HEK293 (cell line): Measurements from ENCODE around the gene COA3.

ENCODE experiments used
- HOXA7 ChIP-seq: sonication (generic); formaldehyde crosslinking; IDR thresholded peaks from 2 replicates; pipeline ENCODE4 v1.8.1; 2022; ENCODE audit warnings: missing genetic modification reagents, borderline replicate concordance
- KLF10 ChIP-seq: fragments of 450-650 bp; IDR thresholded peaks from 2 replicates; pipeline ENCODE4 v1.5.1; 2018; ENCODE audit warnings: missing biosample characterization, mild to moderate bottlenecking, missing genetic modification characterization
- ZBTB17 ChIP-seq: fragments of 450-650 bp; formaldehyde crosslinking; IDR thresholded peaks from 2 replicates; pipeline ENCODE4 v1.5.1; 2016; ENCODE audit warnings: missing biosample characterization, missing genetic modification characterization
- ZBTB8A ChIP-seq: fragments of 450-650 bp; formaldehyde crosslinking; IDR thresholded peaks from 2 replicates; pipeline ENCODE4 v1.5.1; 2016; ENCODE audit warnings: missing biosample characterization, missing genetic modification characterization
- ZNF133 ChIP-seq: fragments of 450-650 bp; formaldehyde crosslinking; IDR thresholded peaks from 2 replicates; pipeline ENCODE4 v1.5.1; 2016; ENCODE audit warnings: missing biosample characterization, missing genetic modification characterization
- ZNF184 ChIP-seq: fragments of 450-650 bp; IDR thresholded peaks from 2 replicates; pipeline ENCODE4 v1.5.1; 2018; ENCODE audit warnings: missing biosample characterization, mild to moderate bottlenecking, missing genetic modification characterization
- ZNF324 ChIP-seq: fragments of 450-650 bp; formaldehyde crosslinking; IDR thresholded peaks from 2 replicates; pipeline ENCODE4 v1.5.1; 2016; ENCODE audit warnings: missing biosample characterization, missing genetic modification characterization
- ZNF473 ChIP-seq: fragments of 450-650 bp; formaldehyde crosslinking; IDR thresholded peaks from 2 replicates; pipeline ENCODE4 v1.5.1; 2017; ENCODE audit warnings: missing biosample characterization, missing genetic modification characterization
- ZNF777 ChIP-seq: fragments of 450-650 bp; formaldehyde crosslinking; IDR thresholded peaks from 2 replicates; pipeline ENCODE4 v1.5.1; 2017; ENCODE audit warnings: missing biosample characterization, missing genetic modification characterization, borderline replicate concordance
- TF ChIP-seq, protein P1 (sequence below): fragments of 450-650 bp; formaldehyde crosslinking; IDR thresholded peaks from 2 replicates; pipeline ENCODE4 v1.5.1; 2016; ENCODE audit warnings: missing biosample characterization, missing genetic modification characterization
- TF ChIP-seq, protein P2 (sequence below): sonication (generic); formaldehyde crosslinking; IDR thresholded peaks from 2 replicates; pipeline ENCODE4 v1.8.1; 2022; ENCODE audit warnings: mild to moderate bottlenecking, moderate library complexity, missing genetic modification reagents

GRCh38 chr17:42809250-42809649 is 10.7 kb upstream of the COA3 start:
- TF ChIP-seq, protein P1, sequence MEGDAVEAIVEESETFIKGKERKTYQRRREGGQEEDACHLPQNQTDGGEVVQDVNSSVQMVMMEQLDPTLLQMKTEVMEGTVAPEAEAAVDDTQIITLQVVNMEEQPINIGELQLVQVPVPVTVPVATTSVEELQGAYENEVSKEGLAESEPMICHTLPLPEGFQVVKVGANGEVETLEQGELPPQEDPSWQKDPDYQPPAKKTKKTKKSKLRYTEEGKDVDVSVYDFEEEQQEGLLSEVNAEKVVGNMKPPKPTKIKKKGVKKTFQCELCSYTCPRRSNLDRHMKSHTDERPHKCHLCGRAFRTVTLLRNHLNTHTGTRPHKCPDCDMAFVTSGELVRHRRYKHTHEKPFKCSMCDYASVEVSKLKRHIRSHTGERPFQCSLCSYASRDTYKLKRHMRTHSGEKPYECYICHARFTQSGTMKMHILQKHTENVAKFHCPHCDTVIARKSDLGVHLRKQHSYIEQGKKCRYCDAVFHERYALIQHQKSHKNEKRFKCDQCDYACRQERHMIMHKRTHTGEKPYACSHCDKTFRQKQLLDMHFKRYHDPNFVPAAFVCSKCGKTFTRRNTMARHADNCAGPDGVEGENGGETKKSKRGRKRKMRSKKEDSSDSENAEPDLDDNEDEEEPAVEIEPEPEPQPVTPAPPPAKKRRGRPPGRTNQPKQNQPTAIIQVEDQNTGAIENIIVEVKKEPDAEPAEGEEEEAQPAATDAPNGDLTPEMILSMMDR: no peak
- TF ChIP-seq ZNF777 (tag by site-specific recombination) (no peak), ZBTB8A (tag by site-specific recombination) (no peak), KLF10 (no peak), ZBTB17 (no peak), ZNF324 (tag by site-specific recombination) (no peak), ZNF473 (no peak), ZNF133 (tag by site-specific recombination) (no peak), ZNF184 (tag by site-specific recombination) (no peak), HOXA7 (CRISPR knock-in tag) (no peak)
- TF ChIP-seq, protein P2, sequence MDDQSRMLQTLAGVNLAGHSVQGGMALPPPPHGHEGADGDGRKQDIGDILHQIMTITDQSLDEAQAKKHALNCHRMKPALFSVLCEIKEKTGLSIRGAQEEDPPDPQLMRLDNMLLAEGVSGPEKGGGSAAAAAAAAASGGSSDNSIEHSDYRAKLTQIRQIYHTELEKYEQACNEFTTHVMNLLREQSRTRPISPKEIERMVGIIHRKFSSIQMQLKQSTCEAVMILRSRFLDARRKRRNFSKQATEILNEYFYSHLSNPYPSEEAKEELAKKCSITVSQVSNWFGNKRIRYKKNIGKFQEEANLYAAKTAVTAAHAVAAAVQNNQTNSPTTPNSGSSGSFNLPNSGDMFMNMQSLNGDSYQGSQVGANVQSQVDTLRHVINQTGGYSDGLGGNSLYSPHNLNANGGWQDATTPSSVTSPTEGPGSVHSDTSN (CRISPR knock-in tag): no peak
